NOMO-1 treated with dmso at 0.1 percent for 144 hours (cell line): ENCODE measurements around the gene E2F6.

ENCODE experiments used
- DNase-seq: peaks from one replicate; lab custom pipeline; 2025; ENCODE audit not compliant: unreplicated experiment; lab: John Stamatoyannopoulos, UW

E2F6 gene

DNA sequence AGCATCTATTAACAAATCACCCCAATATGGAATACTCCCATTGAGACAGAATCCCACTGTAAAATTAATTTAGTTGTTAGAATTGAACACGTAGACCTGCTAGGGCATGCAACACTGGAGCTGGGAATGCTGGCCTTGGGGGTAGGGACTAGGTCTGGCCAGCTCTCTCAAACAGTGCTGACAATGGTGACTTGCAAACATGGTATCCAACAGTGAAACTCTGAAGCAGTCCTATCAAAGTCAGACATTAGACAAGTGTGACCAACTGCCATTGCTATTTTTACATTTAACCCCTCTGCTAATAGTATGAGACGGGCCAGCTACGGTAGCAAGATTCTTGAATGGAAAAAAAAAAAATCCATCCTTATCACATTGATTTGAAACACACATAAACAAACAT, 7.2 kb downstream of the E2F6 start:
- DNase-seq: no peak

GRCh38 chr2:11457935-11458334, 8.0 kb downstream of the E2F6 start:
- DNase-seq: no peak

DNA sequence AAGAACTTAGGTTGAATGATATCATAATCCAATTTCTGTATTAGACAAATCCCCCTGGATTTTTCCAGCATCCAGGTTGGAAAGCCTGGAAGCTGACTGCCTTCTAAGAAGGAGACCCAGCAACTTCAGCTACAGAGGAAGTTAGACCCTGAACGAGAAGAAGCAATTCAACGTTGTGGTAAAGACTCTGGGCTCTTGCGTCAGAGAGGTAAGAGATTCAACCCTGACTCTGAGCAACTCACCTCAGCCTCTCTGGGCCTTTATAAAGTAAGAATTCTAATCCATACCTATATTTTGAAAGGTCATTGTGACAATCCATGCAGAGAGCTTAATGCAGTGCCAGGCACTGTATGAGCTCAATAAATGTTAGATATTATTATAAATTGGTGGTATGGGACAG, 9.7 kb downstream of the E2F6 start:
- DNase-seq: no peak

DNA sequence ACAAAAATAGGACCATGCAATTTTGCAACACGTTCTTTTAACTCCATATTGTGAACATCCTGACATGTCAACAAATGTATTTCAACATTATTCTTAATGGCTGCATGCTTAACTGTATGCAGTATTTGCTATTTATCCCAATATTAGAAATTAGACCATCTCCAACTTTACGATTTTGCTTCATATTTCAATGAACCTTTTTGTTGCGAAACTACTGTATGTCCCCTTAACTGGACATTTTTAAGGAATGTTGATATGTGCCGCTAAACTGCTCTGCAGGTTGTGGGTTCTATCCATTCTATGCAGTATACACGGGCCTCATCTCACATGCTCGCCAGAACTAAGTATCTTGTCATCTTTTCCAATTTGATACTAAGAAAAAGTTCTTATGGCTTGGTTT, 11.1 kb downstream of the E2F6 start:
- DNase-seq: no peak

GRCh38 chr2:11450791-11451190, 15.2 kb downstream of the E2F6 start:
- no peak for DNase-seq

DNA sequence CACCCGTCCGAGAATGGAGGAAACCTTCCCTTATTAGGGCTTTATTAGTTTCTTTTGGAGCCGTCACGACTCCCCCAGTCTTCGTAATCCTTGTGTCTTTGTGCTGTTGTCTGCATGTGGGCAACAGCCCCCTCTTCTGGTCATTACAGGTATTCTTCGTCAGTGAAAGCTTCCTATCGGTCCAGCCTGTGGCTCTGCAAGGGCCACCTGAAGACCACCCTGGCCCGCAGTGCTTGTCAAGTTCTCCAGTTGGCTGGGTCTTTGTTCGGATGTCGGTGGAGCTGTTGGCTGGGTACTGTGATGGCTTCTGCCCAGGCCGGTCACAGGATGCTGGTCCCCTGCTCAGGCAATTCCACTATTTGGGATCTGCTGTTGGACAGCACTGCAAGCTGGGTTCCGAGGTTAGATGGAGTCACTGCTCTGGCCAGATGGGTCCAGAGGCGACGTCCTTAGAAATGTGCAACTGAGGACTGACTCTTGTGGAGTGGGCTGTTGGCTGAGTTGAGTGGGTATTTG, 19.2 kb downstream of the E2F6 start:
- no peak for DNase-seq

DNA sequence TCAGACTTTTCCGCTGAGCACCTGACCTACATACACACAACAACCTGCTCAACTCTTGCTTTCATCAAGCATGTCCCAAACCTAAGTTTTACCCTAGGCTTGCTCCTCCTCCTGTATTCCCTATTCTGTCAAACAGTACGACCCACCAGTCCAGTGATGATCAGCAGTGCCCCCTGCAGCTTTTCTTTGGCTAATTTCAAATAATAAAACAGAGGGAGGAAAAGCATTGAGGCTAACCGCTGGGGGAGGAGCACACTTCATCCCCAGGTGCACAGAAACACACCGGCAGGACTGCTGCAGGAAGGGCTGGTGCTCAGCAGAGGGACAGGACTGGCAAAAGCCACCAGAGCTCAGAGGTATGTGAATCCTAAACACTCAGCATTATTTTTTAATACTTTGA, 21.2 kb downstream of the E2F6 start:
- DNase-seq: no peak

- no peak for DNase-seq
Observed at GRCh38 chr2:11438555-11439080, 27.3 kb downstream of the E2F6 start.

GRCh38 chr2:11437602-11438001, 28.4 kb downstream of the E2F6 start:
- DNase-seq: no peak

- DNase-seq: no peak
Observed at GRCh38 chr2:11435036-11435435, 30.9 kb downstream of the E2F6 start.

DNA sequence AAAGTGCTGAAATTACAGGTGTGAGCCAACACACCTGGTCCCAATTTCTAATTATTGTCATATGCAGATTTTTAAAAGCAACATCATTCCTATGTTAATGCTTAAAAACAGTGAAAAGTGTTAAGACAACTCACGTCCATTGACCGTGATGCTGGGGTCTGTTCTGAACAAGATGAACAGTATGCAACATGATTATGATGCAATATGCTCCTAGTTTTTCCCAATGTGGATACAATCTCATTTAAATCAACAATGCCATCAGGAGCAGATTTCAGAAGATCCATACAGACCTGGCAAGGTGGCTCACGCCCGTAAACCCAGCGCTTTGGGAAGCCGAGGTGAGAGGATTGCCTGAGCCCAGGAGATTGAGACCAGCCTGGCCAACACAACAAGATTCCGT, 31.5 kb downstream of the E2F6 start:
- DNase-seq: no peak

- DNase-seq: no peak
Observed at GRCh38 chr2:11433822-11434221, 32.1 kb downstream of the E2F6 start.

- no peak for DNase-seq
Observed at GRCh38 chr2:11430729-11431128, 35.2 kb downstream of the E2F6 start.

DNA sequence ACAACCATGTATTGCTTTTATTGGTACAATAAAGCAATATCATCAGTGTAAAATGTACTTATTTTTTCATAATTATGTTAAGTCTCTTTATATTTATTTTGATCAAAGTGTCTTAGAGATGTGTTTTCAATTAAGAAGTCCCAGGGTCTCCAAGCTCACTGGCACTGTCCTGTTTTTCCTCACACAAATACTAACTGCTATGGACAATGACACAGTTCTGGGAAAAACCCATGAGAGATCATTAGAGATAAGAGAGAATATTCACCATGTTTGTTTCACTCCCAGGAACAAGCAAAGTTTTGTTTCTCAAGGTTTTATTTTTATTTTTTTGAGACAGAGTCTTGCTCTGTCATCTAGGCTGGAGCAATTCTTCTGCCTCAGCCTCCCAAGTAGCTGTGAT, 38.7 kb downstream of the E2F6 start:
- no peak for DNase-seq

DNA sequence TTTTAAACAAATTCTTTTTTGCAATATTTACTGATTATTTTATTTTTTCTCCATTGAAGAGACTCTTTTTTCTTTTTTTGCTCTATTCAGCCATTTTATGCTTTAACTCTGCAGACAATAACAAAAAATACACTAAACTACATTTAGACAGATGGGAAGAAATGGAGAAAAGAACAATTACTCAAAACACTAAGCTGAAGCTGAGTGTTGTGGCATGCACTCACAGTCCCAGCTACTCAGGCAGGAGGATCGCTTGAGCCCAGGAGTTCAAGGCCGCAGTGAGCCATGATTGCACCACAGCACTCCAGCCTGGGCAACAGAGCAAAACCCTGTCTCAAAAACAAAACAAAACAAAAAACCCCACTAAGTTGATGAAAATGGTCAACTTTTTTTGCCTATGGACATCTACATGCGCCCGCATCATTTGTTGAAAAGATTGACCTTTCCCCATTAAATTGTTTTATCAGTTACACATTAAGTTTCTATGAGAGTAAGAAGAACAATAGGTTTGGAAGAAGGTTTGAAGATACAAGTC, 43.0 kb downstream of the E2F6 start:
- no peak for DNase-seq

- no peak for DNase-seq
Observed at GRCh38 chr2:11422491-11422865, 43.5 kb downstream of the E2F6 start.

DNA sequence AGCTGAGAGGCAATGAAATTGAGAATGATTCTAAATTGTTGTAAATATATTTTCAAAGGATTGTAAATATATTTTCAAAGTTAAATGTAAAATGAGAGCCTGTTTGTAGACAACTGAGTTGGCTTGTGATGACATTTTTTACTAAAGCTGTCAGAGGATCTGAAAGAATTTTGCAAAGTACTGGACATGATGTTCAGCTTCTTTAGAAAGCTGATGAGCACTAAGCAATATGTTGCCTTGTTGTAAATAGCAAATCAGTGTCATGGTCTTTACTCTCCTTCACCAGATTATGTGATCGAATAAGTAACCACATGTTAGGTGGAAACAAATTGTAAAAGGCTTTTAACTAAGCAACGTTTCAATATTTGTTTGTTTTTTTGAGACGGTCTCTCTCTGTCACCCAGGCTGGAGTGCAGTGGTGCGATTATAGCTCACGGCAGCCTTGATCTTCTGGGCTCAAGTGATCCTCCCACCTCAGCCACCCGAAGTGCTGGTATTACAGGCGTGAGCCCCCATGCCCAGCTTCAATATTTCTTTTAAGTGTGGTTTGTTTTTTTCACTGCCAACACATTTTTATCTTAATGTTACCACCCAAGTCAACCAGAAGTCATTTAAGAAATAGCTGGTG, 44.0 kb downstream of the E2F6 start:
- no peak for DNase-seq

GRCh38 chr2:11420671-11421070, 45.3 kb downstream of the E2F6 start:
- DNase-seq: no peak

- no peak for DNase-seq
Observed at GRCh38 chr2:11420190-11420589, 45.8 kb downstream of the E2F6 start.

- DNase-seq: no peak
Observed at GRCh38 chr2:11419781-11420180, 46.2 kb downstream of the E2F6 start.

DNA sequence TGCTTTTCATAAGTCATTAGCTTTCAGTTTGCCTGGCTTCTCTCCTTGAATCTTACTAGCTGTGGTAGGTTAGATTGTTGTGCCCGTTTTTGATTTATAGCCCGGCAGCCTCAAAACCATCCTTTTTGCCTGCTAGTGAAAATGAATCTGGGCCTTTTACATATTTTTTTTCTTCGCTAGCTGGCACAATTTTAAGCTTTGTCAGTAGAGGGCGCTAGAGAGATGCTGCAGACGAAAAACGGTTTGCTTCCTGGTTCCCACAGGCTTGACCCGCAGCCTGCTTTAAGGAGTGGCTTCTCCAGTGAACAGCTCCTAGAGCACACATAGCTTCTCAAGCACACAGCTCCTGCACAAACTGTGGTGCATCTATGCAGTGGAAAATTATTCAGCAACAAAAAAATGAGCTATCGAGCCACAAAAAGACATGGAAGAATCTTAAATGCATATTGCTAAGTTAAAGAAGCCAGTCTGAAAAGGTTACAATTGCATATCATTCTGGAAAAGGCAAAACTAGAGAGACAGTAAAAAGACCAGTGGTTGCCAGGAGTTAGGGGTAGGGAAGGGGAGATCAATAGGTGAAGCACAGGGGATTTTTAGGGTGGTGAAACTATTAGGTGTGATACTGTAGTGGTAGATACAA, 47.9 kb downstream of the E2F6 start:
- DNase-seq: no peak

DNA sequence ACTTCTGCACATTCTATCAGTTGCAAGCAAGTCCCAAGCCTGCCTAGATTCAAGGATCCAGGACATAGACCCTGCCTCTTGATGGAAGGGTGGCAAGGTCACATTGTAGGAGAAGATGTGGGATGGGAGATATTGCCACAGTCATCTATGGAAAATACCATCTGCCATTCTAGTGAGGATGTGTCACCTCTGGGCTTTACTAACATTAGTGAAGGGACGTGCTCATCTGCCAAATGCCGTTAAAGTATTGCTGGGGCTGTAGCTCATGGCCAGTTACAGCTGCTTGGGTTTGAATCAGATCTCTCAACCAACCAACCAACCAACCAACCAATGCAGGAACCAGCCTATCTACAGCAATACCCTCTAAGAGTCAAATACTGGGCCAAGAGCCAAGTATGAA, 49.0 kb downstream of the E2F6 start:
- no peak for DNase-seq

DNA sequence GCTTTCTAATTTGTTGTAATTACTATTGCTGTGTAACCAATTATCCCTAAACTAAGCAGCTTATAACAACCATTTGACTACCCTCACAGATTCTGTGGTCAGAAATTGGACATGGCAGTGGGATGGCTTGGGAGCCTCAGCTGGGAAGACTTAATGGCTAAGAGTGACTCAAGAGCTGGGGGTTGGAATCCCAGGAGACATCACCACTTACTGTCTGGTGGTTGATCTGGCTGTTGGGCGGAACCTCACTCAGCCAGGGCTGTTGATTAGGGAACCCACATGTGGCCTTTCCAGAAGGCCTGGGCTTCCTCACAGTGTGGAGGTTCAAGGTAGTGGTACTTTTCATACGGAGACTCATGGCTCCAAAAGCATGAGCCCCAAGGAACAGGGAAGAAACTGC, 49.8 kb downstream of the E2F6 start:
- DNase-seq: no peak
